Osteoblast (primary cell): ENCODE measurements around the gene MMP24. TPM values are rescaled to one million over a fixed set of nuclear protein-coding genes. Genes with fewer than 3 reads are reported as not detected.
"Not testable (repeated sequence)": the region's sequence is repeated elsewhere in the genome, so short reads cannot be mapped to it uniquely, and the experiment has no call there.

ENCODE experiments used
- DNase-seq: peaks from one replicate; pipeline ENCODE4 v3.0.0; 2011; ENCODE audit warnings: low spot score, mixed read lengths; ENCODE audit not compliant: insufficient read length; ENCODE audit errors: missing footprints
- H2AFZ ChIP-seq: 2 replicates; pipeline ENCODE4 v1.6.0; 2011; ENCODE audit warnings: mild to moderate bottlenecking, low read length
- H3K27ac ChIP-seq: 2 replicates; pipeline ENCODE4 v1.5.1; 2011; ENCODE audit warnings: mild to moderate bottlenecking, low read depth, low read length, moderate library complexity
- H3K27me3 ChIP-seq: 2 replicates; pipeline ENCODE4 v1.6.0; 2012; ENCODE audit warnings: mild to moderate bottlenecking, control low read depth, inconsistent platforms, low read length, moderate library complexity; ENCODE audit not compliant: insufficient read depth
- H3K36me3 ChIP-seq: 2 replicates; pipeline ENCODE4 v1.5.1; 2011; ENCODE audit warnings: mild to moderate bottlenecking, low read length, control low read depth, moderate library complexity; ENCODE audit not compliant: insufficient read depth
- H3K4me1 ChIP-seq: 2 replicates; pipeline ENCODE4 v1.5.1; 2011; ENCODE audit warnings: mild to moderate bottlenecking, low read length, control low read depth, moderate library complexity; ENCODE audit not compliant: insufficient read depth
- H3K4me2 ChIP-seq: 2 replicates; pipeline ENCODE4 v1.6.0; 2011; ENCODE audit warnings: mild to moderate bottlenecking, low read length; ENCODE audit not compliant: insufficient read depth
- H3K4me3 ChIP-seq: fragments of 200-600 bp; sonication (generic); 3 replicates; pipeline ENCODE4 v1.5.1; 2012; ENCODE audit warnings: mild to moderate bottlenecking, low read length, inconsistent platforms; ENCODE audit not compliant: insufficient read depth
- H3K79me2 ChIP-seq: 2 replicates; pipeline ENCODE4 v1.6.0; 2012; ENCODE audit warnings: mild to moderate bottlenecking, low read length, control low read depth, inconsistent platforms; ENCODE audit not compliant: insufficient read depth
- H3K9me3 ChIP-seq: 2 replicates; pipeline ENCODE4 v1.5.1; 2011; ENCODE audit warnings: low read depth, low read length, control low read depth
- H4K20me1 ChIP-seq: 2 replicates; pipeline ENCODE4 v1.6.0; 2012; ENCODE audit warnings: mild to moderate bottlenecking, low read length, control low read depth; ENCODE audit not compliant: insufficient read depth
- total RNA-seq: library from RNA; depleted of rRNA; stranded (reverse); fragments of >200 nt; gene quantifications from 2 replicates; pipeline ENCODE4 v1.2.3, GENCODE V29; 2012
- TF ChIP-seq, protein P1 (sequence below): IDR thresholded peaks from 2 replicates; pipeline ENCODE4 v1.5.1; 2011; ENCODE audit warnings: mild to moderate bottlenecking, low read depth, low read length, moderate library complexity; ENCODE audit errors: extremely low read depth

The MMP24 gene
- total RNA-seq, 1 donor = 1.1 TPM

DNA sequence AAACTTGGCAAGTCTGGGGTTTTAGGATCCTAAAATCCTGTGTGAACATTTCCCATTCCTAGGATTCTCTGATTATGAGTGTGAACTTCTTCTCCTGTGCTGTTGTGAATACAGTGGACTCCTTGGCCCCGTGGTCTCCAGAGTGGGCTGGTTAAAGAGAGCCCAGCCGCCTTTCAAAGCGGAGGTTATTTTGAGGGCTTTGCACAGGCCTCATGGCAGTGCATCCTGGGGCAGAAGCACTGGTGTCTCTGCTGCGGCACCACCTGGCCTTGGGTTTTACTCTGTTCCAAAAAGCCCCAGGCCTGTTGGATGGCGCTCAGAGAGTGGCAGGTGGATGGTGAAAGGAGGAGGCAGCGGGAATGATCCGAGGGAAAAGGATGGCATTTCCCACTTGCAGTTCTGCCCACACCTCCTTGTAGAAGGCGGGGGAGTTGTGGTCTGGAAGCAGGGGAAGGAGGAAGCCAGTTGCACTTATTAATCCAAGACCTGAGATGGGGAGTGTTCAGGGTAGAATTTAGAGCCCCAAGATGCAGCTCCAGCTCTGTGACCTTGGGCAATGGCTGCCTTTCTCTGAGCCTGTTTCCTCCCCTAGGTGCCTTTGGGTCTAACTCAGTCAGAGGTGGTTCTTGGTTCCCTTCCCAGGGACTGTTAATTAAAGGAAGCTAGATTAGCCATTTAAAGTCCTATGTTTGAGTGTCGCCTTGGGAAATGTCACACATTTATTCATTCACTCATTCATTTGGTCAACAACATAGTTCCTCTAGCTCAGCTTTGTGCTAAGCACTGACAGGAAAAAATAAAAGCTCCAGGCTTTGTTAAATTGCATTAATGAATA, 22.4 kb downstream of the MMP24 start:
- Histone ChIP-seq H2AFZ (no peak overlapping the region), H3K4me3 (no peak overlapping the region), H3K4me1 (no peaks in the 10 kb centered on the region), H3K4me2 (no peak overlapping the region), H3K9me3 (no peaks in the 10 kb centered on the region), H3K79me2 (no peaks in the 10 kb centered on the region), H4K20me1 (no peaks in the 10 kb centered on the region), H3K27ac (no peak overlapping the region), H3K27me3 (no peaks in the 10 kb centered on the region), H3K36me3 (no peaks in the 10 kb centered on the region)
- no peak for DNase-seq
- TF ChIP-seq, protein P1, sequence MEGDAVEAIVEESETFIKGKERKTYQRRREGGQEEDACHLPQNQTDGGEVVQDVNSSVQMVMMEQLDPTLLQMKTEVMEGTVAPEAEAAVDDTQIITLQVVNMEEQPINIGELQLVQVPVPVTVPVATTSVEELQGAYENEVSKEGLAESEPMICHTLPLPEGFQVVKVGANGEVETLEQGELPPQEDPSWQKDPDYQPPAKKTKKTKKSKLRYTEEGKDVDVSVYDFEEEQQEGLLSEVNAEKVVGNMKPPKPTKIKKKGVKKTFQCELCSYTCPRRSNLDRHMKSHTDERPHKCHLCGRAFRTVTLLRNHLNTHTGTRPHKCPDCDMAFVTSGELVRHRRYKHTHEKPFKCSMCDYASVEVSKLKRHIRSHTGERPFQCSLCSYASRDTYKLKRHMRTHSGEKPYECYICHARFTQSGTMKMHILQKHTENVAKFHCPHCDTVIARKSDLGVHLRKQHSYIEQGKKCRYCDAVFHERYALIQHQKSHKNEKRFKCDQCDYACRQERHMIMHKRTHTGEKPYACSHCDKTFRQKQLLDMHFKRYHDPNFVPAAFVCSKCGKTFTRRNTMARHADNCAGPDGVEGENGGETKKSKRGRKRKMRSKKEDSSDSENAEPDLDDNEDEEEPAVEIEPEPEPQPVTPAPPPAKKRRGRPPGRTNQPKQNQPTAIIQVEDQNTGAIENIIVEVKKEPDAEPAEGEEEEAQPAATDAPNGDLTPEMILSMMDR = no peak

DNA sequence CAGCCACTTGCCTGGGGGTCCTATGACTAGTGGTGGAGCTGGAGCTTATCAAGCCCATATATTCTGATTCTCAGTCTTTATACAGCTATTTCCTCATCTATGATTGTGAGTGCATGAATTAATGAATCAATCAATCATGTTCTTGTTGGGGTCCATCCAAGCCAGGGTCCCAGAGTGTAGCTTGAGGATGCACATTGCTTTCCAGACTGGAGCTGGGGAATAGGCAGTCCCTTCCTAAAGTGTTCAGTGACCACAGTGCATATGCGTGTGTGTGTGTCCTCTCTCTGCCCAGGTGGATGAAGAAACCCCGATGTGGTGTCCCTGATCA, 25.1 kb downstream of the MMP24 start:
- no peak overlapping the region for H3K4me3 ChIP-seq
- H3K9me3 ChIP-seq = no peaks in the 10 kb centered on the region
- no peaks in the 10 kb centered on the region for H3K4me1 ChIP-seq
- H3K36me3 ChIP-seq = no peaks in the 10 kb centered on the region
- H2AFZ ChIP-seq = no peak overlapping the region
- H3K79me2 ChIP-seq = no peaks in the 10 kb centered on the region
- H3K27ac ChIP-seq = no peak overlapping the region
- H3K4me2 ChIP-seq = no peak overlapping the region
- no peak for DNase-seq
- H3K27me3 ChIP-seq = no peaks in the 10 kb centered on the region
- no peaks in the 10 kb centered on the region for H4K20me1 ChIP-seq
- TF ChIP-seq, protein P1 = no peak

DNA sequence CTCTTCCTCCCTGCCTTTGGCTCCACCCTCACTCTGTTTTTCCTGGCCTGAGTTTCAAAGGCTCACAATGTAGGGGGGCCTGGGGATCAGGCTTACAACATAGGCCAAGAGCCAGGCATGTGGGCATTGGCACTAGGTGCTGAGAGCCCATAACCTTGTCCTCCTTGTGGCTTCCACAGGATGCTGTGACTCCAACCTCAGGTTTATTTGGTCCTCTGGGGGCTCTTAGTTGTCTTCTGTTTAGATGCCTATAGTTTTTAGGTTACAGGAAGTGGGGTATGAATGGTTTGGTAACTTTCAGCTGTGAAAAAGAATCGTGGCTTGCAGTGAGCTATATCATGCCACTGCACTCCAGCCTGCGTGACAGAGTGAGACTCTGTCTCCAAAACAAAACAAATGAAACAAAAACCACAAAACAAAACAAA, 25.6 kb downstream of the MMP24 start:
- Histone ChIP-seq H2AFZ (no peak overlapping the region), H3K27ac (no peak overlapping the region), H3K27me3 (no peaks in the 10 kb centered on the region), H3K4me1 (no peaks in the 10 kb centered on the region), H4K20me1 (peaks cover 3% of the 10 kb centered on the region), H3K9me3 (no peaks in the 10 kb centered on the region), H3K4me3 (no peak overlapping the region), H3K79me2 (no peaks in the 10 kb centered on the region), H3K36me3 (no peaks in the 10 kb centered on the region), H3K4me2 (no peak overlapping the region)
- TF ChIP-seq, protein P1 = no peak
- no peak for DNase-seq

DNA sequence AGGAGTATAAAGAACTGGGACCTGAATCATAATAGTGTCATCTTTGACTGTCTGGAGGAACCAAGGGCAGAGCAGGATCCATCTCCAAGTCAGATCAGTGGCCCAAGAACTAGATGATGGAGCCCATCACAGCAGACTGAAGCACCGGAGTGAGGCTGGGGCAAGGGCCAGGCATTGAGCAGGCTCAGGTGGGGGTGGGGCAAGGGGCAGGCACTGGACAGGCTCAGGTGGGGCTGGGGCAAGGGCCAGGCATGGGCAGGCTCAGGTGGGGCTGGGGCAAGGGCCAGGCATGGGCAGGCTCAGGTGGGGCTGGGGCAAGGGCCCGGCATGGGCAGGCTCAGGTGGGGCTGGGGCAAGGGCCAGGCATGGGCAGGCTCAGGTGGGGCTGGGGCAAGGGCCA, 26.1 kb downstream of the MMP24 start:
- H3K4me1 ChIP-seq, H2AFZ ChIP-seq, H3K36me3 ChIP-seq, H3K4me3 ChIP-seq, H3K27ac ChIP-seq, H3K9me3 ChIP-seq, H3K79me2 ChIP-seq, DNase-seq, H4K20me1 ChIP-seq, H3K4me2 ChIP-seq, H3K27me3 ChIP-seq: not testable (repeated sequence)
